H54 (cell line): Measurements from ENCODE around the gene PRR33.

ENCODE experiments used
- DNase-seq: peaks from one replicate; pipeline ENCODE4 v3.0.0; 2011; ENCODE audit warnings: low spot score, mixed read lengths; ENCODE audit not compliant: insufficient read length
- FAIRE-seq: peaks from 3 replicates; lab custom pipeline; 2011; peaks lifted over from hg19 to GRCh38; lab: Jason Lieb, UNC
- POLR2A ChIP-seq: IDR thresholded peaks from 2 replicates; pipeline ENCODE4 v1.6.1; 2011; ENCODE audit warnings: low read depth, mild to moderate bottlenecking, low read length

The PRR33 gene

DNA sequence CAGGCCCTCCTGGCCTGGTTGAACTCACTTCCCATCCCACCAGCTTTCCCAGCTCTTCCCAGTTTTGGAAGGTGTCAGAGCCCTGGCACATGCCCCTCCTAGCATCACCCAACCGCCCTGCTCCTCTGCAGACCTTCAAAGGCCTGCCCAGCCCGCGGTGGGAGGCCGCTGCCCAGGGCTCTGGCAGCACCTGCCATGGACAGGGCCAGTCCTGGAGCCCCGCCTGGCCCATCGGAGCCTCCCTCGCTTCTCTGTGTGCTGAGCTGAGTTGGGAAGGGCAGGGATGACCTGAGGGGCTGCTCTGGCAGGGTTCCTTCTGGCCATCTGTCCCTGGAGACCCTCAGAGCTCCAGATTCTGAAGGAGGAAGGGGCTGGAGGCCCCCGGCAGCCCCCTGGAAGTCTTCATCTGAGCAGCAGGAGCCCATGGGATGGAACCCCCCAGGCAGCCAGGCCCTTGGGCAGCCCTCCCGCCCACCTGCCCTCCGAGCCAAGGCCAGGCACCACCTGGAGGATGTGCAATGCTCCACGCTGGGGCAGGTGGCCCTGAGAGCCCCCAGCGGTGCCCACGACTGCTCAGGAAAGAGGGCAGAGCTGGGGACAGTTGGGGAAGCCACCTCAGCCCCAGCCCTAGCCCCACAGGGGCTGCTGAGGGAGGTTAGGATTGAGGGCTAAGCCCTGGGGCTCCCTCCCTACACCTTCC is 35.2 kb downstream of the PRR33 start:
- no peak for DNase-seq
- no peak for TF ChIP-seq POLR2A
- FAIRE-seq, result no peak

DNA sequence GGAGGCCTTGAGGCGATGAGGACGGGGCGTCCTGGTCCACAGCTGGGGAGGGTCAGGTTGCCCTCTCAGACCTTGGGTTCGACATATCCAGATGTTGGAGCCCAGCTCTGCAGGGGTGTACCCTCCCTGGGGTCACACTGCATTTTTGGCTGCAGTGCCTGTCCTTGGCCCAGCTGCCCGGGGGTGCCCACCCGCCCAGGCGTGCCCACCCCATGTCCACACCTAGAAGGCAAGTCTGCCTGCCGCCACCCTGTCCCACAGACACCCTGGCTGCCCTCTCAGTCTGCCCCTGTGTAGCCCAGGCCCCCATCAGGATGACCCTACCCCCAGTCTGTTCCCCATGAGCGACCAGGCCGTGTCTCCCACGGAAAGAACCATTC is 35.8 kb downstream of the PRR33 start:
- TF ChIP-seq POLR2A, result no peak
- FAIRE-seq, result no peak
- DNase-seq, result no peak

DNA sequence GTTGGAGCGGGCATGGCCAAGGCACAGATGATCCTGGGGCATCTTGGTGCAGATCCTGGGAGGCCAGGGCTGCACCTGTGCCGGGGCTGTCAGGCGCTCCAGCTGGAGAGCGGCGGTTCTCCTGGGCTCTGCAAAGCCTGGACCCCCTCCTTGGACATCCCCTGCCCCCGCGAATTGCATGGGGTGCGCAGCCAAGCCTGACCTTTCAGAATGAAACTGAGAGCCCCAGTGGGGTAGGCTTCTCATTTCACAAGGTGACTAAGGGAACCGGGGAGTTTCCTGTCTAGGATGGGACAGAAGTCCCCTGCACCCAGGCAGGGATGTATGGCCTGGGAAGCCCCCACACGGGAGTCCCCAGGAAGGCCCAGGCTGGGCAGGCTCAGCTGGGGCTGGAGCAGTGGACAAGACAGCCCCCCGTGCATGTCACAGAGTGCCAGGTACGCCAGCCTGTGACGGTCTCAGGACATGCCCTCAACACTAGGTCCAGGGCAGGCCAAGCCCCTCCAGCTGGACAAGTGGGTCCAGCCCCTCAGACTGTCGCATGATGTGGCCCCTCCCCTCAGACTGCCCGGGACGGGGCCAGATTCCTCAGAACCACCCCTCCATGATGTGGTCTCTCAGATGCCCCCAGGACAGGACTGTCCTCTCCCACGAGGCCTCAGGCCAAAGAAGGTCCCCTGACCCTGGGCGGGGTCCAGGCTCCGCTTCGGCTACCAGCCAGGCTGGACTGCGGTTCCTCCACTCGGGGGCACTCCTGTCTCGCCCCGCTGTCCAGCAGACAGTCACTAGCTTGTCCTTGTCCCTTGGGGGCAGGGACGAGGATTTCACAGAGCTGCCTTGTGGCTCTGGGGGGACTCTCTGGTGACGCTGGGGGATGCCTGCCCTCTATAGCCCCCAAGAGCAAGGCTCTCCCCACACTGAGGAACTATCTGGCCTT is 36.5 kb downstream of the PRR33 start:
- DNase-seq (no peak), FAIRE-seq (no peak)
- TF ChIP-seq POLR2A, result no peak

DNA sequence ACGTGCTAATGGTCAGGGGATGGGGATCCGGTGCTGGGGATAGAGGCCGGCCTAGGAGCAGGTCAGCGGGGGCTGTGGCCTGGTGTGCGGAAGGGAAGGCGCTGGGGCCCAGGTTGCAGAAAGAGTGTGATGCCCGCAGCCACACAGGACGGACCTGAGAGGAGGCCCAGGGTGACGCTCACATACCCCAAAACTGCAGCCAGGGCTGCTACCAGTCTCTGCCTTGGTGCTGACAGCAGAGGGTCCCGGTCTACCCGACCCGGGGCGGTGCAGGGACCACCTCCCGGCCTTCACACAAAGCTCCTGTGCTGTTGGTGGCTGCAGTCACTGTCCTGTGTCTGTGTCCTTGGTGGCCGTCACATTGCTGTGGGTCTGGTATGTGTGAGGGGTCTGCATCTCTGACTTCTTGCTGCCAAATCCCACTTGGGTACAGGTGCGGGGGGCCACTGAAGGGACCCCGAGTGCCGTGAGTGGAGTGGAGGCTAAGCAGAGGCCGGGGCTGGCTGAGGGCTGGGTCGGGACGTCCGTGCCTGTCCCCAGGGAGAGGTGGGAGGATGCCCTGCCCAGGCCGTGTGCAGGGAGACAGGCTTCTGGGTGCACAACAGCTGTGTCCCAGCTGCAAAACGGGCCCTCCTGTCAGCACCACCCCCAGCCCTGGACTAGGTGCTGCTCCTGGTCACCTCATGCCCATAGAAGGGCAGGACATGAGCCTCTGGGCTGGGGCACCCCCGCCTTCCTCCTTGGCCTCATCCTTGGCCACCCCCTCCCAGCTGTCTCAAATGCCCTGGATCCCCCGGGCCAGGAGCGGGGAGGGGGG is 37.4 kb downstream of the PRR33 start:
- FAIRE-seq (no peak), DNase-seq (no peak)
- no peak for TF ChIP-seq POLR2A

DNA sequence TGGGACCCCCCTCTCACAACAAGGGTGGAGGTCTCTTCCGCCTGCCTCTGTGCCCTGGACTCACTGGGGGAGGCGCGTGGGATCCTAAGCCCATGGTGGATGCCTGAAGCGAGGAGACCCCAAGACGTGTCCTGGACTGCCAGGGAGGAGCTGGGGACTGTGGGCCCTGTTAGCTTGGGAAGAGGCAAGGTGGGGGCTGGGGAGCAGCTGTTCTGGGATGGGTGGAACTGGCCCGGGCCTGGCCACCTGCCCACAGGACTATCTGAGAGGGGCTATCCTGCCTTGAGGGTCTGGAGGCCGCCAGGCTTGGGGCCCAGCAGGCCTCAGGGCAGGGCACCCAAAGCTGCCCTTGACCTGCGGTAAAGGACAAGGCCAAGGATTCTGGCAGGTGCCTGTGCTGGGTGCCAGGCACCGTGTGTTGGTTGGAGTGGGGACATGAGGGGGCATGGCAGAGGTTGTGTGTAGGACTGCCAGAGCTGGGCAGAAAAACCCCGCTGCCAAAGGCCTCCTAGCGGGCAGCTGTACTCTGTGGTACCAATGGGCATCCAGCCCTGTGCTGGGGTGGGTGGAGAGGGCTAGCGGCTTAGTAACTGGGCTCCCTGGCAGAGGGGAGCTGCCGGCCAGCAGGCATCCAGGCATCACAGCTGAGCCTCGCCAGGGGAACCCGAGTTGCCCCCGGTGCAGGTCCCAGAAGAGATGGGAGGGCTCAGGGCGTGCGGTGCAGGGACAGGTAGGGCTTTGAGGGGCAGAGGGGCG is 38.1 kb downstream of the PRR33 start:
- DNase-seq, result no peak
- FAIRE-seq, result no peak
- no peak for TF ChIP-seq POLR2A

DNA sequence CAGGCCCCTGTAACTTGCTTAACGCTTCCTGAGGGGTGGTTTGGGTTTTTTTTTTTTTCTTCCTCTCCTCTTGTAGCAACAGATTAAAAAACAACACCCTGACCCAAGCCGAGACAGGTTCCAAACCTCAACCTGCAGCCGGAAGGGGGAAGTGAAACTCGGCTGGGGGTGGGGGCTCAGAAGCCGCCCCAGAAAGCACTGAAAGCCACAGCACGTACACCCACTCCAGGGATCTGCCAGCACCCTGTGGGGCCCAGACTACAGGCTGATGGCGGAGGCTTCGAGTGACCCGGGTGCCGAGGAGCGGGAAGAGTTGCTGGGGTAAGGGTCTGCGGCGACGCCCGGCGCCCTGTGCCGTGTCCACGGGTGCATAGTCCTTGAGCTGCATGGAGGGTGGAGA is 38.8 kb downstream of the PRR33 start, which contains the start of gene LSP1:
Gene LSP1, plus strand, starts transcription at position 208 of the 400 bp plus-strand sequence. Its CDS starts 61 bp downstream, at position 269.
- no peak for TF ChIP-seq POLR2A
- DNase-seq, result no peak
- FAIRE-seq, result no peak

DNA sequence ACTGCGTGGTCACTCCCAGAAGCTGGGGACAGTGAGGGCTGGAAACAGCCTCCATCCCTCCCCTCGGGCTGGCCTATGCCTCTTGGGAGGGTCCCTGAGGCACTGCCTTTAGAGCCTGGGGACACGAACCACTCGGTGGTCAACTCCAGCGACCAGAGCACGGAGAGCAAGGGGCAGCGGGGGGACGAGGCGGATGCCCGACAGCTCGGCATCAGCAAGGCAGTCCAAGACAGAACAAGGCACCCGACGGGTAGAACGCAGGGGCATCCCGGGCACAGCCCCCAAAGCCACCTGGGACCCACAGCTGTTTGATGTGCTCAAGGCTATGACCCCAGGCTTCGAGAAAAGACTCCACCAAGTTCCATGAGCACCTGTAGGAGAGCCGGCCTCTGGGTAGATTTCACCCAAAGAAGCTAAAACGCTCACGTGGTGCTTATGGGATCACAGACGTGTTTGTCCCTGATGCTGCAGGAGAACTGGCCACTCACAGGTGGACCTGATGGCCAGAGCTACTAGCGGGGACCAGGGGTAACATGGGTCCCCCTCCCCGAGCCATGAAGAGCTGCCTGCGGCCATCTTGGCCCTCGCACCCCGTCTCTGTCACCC is 39.3 kb downstream of the PRR33 start:
- FAIRE-seq (no peak), DNase-seq (no peak)
- no peak for TF ChIP-seq POLR2A

DNA sequence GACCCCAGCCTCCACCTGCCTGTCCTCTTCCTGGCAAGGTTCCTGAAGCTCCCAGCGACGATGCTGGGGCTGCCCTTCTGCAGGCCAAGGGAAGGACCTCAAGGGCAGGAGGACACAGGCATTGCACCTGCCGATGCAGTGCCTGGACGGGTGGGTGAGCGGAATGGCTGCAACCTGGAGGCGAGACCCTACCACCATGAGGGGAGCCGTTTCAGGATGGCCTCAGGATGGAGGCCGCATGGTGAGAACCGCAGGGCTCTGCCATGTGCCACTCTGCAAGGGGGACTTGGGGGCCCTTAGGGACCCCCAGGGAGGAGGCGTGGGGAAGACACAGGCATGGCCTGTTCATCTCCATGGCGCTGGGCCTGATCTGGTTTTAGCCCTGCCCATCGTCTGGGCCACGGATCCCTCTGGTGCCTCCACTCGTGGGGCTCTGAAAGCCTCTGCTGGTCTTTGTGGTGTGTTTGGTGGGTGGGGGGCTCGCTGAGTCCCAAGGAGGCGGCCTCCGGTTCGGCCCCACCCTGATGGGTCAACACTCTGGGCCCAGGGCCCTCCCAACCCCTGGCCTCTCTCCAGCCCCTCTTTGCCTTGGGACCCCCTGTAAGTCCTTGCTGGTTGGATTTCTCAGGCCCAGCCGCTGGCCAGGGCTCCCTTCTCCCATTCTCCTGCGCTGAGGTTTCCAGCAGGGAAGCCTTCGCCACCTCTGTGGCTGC is 40.1 kb downstream of the PRR33 start:
- no peak for TF ChIP-seq POLR2A
- no peak for FAIRE-seq
- no peak for DNase-seq

DNA sequence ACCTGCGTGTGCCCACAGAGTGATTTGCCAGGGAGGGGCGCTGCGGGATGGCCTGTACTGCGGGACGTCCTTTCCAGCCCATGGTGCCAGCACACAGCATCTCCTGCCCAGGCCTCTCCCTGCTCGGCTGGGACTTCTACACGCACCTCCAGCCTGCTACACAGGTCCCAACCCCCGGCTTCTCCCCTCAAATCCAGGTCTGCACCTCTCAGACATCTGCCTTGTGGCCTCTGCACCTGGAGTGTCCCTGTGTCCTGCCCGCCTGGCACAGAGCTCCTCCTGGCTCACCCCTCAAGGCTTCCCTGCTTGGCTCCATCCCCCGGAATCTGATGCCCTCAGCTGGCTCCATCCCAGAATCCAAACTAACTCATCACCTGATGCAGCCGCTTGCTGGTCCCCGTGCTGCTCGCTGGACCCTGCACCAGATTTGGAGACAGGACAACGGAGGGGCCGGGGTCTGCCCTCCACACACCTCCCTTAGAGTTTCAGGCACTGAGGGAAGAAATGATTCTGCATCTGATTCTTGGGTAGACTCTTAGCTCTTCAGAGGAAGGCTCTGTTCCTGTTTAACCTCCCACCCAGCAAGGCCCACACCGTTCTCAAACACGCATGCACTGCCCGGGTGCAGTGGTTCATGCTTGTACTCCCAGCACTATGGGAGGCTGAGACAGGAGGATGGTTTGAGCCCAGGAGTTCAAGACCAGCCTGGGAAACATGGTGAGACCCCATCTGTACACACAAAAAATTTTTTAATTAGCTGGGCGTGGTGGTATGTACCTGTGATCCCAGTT is 42.9 kb downstream of the PRR33 start:
- no peak for TF ChIP-seq POLR2A
- DNase-seq (no peak), FAIRE-seq (no peak)

DNA sequence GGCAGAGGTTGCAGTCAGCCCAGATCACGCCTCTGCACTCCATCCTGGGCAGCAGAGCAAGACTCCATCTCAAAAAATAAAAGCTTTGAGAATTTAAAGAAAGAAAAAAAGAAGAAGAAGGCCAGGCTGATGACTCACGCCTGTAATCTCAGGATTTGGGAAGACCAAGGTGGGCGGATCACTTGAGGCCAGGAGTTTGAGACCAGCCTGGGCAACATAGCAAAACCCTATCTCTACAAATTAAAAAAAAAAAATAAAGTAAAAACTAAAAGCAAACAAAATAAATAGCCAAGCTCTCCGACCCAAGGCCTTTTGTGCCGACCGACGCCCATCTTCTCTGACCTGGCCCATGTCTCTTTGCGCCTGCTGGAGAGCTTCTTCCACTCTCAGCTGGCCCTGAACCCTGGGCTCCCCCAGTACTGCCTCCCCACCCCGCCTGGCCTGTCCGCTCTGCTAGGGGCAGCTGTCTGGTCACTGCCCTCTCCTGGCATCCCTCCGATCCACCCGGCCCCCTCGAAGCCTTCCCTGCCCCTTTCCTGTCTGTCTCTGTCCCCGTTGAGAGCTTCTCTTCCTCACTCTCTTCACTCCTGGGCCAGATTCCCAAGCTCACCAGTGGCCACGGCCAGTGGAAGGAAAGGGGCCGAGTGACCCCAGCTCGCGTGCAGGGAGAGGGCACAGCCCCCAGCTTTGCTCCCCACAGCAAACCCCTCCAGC is 43.6 kb downstream of the PRR33 start:
- FAIRE-seq (no peak), DNase-seq (no peak)
- TF ChIP-seq POLR2A, result no peak

DNA sequence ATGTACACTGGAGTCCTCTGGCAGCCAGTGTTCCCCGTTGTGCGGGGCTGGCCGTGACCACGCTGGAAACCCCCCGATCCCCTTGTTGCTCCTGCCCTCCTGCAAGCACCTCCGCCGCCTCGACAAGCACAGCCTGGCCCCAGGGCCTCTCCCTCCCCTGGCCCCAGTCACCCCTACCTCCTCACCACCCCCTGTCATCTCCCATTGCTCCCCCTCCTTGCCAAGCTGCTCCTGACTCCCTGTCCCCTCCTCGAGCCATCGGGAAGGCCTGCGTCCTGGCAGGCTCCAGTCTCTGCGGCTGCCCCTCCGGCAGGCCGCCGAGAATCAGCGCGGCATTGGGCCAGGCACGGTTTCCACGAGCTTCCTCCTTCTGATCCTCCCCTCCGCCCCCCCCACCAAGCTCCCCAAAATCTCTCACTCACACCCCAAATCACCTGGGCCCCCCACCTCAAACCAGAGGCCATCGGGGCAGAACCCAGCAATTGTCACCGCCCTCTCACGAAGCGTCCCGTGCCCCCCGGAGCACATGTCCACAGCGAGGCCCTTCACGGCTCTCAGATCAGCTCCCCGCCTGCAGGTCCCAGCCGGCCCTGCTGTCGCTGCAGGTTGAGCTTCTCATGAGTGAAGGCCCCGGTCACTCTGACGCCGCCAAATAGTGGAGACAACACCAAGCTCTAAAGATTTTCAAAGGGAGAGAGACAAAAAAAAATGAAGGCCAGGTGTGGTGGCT is 44.5 kb downstream of the PRR33 start:
- FAIRE-seq (no peak), DNase-seq (no peak)
- TF ChIP-seq POLR2A, result no peak
